Ovary (tissue), 3 donors: ENCODE data around the gene RGS7.

ENCODE experiments used
- CTCF ChIP-seq, 3 donors: fragments of 450-650 bp in 2 of 3; fragments of 200-600 bp in 1 of 3; IDR thresholded peaks; one replicate each; pipeline versions ENCODE4 v1.5.1 to v1.8.0; 2016 to 2022; ENCODE audit warnings: antibody characterized with exemption in 3 of 3, mild to moderate bottlenecking in 1 of 3
- EP300 ChIP-seq: sonication (generic); formaldehyde crosslinking; IDR thresholded peaks from one replicate; pipeline ENCODE4 v1.6.1; 2017; ENCODE audit warnings: antibody characterized with exemption
- POLR2A ChIP-seq: fragments of 450-650 bp; IDR thresholded peaks from one replicate; pipeline ENCODE4 v1.6.1; 2017; ENCODE audit warnings: antibody characterized with exemption, mild to moderate bottlenecking, moderate library complexity
- donor health status: DM: no; HTN: no; CAD: no.

GRCh38 chr1:241022366-241022765 is 334.6 kb downstream of the RGS7 start:
- TF ChIP-seq CTCF (IDR thresholded peaks at IDR 0.05), result no peak
- no peak for TF ChIP-seq POLR2A
- no peak for TF ChIP-seq EP300
